ENCODE results near the gene SNED1. TPM values are rescaled to one million over a fixed set of nuclear protein-coding genes. Genes with fewer than 3 reads are reported as not detected.

SNED1 gene
- total RNA-seq, 1 donor from 2014 or later: 3.9 TPM

DNA sequence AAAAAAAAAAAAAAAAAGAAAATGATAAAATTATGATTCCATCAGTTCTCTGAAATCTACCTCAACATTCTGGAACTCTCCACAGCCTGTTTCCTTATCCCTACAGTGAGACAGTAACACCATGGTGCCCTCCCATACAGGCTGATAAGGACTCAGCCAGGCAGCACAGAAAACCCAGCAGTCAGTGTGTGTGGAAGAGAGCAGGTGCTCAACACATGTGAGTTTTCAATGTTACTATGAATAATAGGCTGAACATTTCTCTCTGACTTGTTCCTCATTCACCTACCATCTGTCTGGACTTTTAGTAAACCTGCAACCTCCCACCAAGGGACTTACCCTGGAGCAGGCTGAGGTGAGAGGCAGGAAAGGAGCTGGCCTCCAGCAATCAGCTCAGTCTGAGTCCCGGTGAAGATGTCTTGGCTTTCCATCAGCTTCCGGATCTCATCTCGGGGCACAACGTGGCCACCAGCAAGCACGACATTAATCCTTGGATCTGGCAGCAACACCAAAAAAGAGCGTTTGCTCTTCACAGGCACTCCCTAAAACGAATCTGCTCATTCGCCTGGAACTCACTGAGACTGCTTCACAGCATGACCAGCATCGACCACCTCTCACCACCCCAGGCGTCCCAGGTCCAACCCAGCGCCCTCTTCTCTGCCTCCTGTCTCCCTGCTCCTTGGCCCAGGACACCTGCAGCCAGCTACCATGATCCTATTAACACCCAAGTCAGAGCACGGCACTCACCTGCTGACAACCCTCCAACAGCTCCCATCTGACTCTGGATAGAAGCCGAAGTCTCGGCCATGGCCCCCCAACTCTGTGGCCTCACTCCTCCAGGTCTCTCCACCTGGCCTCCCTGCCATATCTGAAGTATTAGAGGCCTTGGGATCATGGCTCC lies 134.4 kb downstream of the SNED1 start:
- no peak for ATAC-seq

DNA sequence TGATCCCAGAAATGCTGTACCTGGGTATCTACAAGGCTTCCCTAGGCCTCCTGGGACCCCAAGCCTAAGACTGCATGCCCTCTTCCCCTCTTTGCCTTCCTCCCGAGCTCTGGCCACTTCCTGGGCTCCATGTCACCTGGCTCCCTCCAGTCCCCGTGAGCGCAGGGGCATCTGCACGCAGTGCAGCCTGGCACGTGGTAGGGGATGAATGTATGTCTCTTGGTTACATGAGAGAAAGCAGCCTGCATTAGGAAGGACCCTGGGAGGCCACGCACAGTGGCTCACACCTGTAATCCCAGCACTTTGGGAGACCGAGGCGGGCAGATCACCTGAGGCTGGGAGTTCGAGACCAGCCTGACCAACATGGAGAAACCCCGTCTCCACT lies 135.0 kb downstream of the SNED1 start:
- ATAC-seq: no peak

- no peak for ATAC-seq
Measured at GRCh38 chr2:241134711-241135110, 136.3 kb downstream of the SNED1 start.

- ATAC-seq: no peak
Measured at GRCh38 chr2:241135737-241136136, 137.3 kb downstream of the SNED1 start.

DNA sequence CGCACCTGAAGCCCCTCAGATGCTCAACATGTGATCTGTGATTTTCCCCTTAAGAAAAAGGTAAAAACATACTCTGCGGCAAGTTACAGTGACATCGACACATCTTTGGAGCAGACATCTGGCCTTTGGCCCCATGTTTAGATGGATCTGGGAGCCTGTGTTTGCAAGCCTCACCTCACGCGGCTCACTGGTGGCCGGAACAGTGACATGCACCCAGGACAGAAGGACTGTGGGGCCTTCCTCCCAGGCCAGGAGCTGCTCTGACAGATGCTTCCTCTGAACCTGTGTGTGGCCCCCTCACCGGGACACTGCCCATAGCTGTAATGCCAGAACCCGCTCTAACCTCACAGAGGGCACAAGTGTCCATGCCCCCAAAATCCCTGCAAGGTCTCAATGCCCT lies 137.8 kb downstream of the SNED1 start:
- no peak for ATAC-seq

GRCh38 chr2:241136661-241137260 lies 138.3 kb downstream of the SNED1 start:
- no peak for ATAC-seq

DNA sequence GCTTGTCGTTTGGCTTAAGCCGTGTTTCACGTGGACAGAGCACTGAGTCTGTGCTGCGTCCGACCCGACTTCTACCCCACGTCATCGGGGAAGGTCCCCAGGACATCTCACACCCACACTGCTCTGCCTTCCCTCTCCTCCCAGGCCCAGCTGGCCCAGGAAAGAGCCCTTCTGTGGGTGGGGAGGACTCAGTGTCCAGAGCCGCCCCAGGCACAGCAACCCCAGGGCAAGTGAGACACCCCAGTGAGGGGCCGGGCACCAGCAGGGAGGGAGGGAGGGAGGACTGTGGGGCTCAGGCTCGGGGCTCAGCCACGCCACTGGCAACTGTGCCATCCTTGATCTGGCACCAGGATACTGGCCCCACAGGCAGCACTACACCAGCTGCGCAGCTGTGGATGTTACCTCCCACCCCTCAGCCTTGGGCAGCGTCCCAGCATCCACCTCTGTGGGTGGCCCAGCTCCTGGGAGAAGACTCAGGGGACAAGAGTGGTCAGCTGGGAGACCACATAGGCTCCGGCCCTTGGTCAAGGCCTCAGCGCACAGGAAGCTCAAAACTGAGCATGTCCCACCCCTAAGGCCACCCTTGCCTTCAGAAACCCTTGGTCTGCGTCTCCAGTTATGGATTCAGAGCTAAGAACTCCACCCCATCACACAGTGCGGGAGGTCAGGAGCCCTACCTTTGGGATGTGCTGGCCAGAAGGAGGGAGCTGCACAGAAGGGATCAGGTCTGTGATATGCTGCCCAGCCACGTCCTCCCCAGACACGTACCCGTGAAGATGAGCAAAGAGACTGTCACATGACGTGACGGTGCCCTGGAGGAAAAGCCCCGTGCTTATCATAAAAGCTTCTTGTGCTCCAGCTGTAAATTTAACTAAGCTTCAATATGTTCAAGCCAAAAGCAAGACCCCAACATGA lies 139.1 kb downstream of the SNED1 start:
- ATAC-seq: no peak

GRCh38 chr2:241138471-241138870 lies 140.1 kb downstream of the SNED1 start:
- no peak for ATAC-seq

- ATAC-seq: no peak
Measured at GRCh38 chr2:241139531-241140444, 141.4 kb downstream of the SNED1 start.

DNA sequence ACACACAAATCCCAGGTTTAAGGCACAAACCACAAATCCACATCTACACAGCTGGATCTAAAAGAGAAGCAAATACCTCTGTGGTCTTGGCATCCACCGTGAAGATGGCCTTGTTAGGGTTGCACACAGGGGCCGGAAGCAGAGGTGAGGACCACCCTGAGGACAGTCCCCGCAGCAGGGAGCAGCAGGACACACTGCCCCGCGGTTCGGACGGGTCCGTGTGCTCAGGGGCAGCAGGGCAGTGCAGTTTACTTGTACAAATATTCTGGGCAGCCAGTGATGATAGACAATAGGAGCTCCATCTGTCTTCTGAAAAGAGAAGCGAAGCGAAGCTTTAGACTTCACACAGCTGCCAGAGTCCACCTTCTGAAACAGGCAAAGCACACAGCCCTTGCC lies 142.0 kb downstream of the SNED1 start:
- no peak for ATAC-seq

- no peak for ATAC-seq
Measured at GRCh38 chr2:241141214-241141770, 142.9 kb downstream of the SNED1 start.

- no peak for ATAC-seq
Measured at GRCh38 chr2:241142063-241142462, 143.6 kb downstream of the SNED1 start.

GRCh38 chr2:241142593-241142992 lies 144.2 kb downstream of the SNED1 start:
- ATAC-seq: no peak

Other genes starting within 250 kb of the SNED1 start
- 0.12 TPM for gene KIF1A, start 178.4 kb upstream of the SNED1 start, total RNA-seq
- not detected for gene AGXT, start 129.8 kb upstream of the SNED1 start, total RNA-seq
- gene MAB21L4, start 102.5 kb upstream of the SNED1 start, total RNA-seq: 148 TPM
- gene CROCC2, start 92.3 kb upstream of the SNED1 start, total RNA-seq: 0.12 TPM
- gene MTERF4, start 103.7 kb downstream of the SNED1 start, total RNA-seq: 23.7 TPM
- gene PASK, start 150.9 kb downstream of the SNED1 start, total RNA-seq: 12.2 TPM
- gene PPP1R7, start 151.8 kb downstream of the SNED1 start, total RNA-seq: 74.7 TPM
- 0.12 TPM for gene ANO7, start 190.1 kb downstream of the SNED1 start, total RNA-seq

All from esophagus mucosa (tissue), 1 donor.